ENCODE results near the gene KCNIP3.

Gene KCNIP3

DNA sequence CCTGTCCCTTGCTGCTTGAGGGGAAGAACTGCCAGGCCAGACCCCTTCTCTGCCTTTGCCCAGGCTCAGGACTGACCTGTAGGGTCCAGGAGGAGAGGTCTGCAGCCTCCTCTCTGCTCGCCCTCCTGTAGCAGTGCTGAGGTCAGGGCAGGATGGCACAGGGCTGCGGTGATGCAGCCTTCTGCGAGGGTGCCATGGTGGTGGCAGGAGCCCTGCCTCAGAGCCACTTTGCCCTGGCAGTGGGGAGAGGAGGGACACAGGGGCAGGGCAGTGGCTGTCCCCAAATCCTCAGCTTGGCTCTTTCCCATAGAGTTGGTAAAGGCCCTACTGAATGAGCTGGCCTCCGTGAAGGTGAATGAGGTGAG, 22.0 kb upstream of the KCNIP3 start:
- no peak for DNase-seq

DNA sequence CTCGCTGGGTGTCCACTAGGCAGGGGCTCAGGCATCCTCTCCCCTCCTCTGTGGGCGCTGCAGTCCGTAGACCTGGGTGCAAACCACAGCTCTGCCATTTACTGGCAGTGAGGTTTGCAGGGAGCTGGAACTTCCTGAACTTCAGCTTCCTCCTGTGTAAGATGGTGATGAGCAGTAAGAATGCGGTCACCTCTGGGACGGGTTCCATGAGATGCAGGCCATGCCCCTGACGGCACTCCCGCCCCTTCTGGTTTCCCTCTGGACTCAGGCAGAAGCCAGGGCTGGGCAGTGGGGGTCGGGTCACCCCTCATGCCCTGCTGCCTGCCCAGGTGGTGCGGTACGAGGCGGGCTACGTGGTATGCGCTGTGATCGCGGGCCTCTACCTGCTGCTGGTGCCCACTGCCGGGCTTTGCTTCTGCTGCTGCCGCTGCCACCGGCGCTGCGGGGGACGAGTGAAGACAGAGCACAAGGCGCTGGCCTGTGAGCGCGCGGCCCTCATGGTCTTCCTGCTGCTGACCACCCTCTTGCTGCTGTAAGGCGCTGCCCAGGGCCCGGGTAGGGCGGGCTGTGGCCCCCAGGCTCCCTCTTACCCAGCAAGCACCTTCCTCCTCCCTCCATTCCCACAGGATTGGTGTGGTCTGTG, 21.4 kb upstream of the KCNIP3 start:
- DNase-seq, result no peak

DNA sequence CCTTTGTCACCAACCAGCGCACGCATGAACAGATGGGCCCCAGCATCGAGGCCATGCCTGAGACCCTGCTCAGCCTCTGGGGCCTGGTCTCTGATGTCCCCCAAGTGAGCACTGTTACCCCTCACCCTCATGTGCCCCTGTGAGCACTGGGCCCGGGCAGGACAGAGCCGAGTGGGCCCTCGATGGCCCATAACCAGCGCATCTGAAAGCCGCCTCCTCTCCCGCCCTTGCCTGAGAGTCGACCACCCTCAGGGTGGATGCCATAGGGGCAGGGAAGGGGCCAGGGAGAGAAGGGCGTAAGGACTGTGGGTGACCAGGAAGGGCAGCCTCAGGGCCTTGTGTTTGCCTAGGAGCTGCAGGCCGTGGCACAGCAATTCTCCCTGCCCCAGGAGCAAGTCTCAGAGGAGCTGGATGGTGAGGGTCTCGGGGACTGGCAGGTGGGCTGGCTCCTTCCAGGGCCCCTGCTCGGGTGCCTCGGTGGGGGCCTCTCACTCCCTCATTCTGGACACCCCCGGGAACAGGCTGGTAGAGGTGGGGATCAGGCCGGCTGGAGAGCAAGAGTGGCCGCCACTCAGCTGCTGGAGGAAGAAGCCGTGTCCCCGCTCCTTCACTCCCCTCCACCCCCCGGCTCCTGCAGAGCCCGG, 20.8 kb upstream of the KCNIP3 start:
- DNase-seq, result no peak

DNA sequence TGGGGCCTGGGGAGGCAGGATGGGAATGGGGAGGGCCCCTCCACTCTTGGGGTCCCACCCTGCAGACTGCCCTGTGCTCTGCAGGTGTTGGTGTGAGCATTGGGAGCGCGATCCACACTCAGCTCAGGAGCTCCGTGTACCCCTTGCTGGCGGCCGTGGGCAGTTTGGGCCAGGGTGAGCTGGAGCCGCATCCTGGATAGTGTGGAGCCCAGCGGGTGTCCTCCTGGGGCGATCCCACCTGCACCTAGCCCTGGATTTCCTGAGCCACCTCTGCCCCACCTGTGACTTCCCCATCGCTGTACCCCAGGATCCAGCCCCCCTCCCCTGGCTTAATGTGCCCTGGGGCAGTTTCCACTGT, 20.3 kb upstream of the KCNIP3 start:
- no peak for DNase-seq

DNA sequence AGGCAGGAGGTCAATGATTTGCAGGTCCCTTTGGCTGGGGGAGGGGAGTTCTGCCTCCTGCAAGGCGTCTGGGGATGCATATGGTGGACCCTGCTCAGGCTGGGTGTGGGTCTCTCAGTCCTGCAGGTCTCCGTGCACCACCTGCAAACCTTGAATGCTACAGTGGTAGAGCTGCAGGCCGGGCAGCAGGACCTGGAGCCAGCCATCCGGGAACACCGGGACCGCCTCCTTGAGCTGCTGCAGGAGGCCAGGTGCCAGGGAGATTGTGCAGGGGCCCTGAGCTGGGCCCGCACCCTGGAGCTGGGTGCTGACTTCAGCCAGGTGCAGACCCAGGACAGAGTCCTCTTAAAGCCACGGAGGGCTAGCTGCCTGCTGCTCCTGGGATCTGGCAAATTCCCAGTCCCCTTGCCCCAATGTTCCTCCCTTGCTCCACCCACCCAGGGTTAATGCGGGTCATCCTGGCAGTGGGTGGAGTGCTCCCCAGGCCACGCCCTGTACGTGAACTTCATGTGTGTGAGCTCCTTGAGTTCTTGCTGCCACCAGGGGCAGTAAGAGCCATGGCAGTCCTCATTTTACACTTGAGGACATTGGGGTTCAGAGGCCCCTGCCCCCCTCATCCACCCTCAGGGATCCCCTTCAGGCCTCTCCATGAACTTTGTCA, 19.8 kb upstream of the KCNIP3 start:
- DNase-seq, result no peak

DNA sequence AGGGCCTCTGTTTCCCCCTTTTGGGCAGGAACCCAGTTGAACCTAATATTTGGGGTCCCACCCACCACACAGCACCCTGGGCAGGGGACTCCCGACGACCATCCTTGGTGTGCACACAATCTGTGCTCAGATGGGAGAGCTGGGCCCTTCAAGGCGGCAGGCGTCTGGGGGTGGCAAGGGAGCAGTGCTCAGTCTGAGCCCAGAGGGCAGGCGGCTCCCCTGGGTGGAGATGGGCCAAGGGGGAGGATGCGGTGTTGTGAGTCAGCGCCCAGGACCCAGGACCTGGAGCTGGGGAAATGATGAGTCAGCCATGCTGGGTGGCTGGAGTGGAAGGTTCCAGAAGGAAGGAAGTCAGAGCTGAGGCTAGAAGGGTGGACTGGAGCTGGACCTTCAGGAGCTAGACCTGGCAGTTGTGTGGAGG, 19.1 kb upstream of the KCNIP3 start:
- DNase-seq, result peak; percentile 44

DNA sequence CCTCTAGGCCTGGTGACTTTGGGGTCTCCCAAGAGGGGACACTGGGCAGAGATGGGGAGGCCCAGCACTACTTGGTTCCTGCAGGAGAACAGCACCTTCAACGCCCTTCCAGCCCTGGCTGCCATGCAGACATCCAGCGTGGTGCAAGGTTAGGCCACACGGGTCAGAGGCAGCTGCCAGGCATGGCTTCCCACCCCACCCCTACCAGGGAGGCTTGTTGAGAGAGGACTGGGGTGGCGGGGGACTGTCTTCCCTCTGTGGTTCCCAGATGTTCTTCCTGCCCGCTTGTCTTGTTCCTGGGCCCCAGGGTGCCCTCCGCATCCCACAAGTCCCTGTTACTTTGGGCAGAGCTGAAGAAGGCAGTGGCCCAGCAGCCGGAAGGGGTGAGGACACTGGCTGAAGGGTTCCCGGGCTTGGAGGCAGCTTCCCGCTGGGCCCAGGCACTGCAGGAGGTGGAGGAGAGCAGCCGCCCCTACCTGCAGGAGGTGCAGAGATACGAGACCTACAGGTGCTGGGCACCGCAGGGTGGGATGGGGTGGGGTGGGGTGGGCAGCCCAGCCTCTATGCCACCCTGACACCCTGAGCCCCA, 18.4 kb upstream of the KCNIP3 start:
- no peak for DNase-seq

DNA sequence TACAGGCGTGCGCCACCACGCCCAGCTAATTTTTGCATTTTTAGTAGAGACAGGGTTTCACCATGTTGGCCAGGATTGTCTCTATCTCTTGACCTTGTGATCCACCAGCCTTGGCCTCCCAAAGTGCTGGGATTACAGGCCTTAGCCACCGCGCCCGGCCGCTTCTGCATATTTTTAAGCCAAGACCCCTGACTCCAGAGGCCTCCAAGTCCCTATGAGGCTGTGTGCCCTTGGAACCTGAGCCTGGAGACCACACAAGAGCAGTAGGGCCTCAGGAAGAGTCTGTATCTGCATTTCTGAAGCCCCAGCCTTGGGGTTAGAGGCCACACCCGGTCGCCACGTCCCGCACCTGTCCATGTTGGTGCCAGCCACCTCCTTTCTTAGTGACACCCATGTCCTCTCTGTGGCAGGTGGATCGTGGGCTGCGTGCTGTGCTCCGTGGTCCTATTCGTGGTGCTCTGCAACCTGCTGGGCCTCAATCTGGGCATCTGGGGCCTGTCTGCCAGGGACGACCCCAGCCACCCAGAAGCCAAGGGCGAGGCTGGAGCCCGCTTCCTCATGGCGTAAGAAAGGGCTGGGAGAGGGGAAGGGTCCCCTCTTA, 17.6 kb upstream of the KCNIP3 start:
- no peak for DNase-seq

DNA sequence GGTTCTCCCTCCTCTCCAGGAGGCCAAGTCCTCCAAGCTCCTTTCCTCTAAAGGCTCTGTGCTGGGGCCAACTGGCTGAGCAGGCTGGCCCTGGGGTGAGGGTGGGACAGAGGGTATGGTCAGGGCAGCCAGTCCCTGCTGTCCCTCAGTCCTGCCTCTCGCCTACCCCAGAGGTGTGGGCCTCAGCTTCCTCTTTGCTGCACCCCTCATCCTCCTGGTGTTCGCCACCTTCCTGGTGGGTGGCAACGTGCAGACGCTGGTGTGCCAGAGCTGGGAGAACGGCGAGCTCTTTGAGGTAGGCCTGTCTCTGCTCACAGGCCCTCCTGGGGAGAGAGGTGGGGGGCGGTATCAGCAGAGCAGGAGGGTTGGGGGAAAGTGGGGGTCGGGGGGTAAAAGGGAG, 16.1 kb upstream of the KCNIP3 start:
- no peak for DNase-seq

DNA sequence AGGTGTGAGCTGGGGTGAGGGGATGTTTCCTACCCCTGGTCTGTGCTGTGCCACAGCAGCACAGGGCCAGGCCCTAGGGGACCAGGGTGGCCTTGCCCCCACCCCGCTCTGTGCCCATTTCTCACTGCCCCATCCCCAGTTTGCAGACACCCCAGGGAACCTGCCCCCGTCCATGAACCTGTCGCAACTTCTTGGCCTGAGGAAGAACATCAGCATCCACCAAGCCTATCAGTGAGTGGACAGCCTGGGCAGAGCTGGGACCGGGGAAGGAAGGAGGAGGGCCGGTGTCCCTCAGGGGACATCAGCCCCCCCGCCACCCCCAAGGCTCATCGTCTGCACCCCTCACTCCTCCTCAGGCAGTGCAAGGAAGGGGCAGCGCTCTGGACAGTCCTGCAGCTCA, 15.4 kb upstream of the KCNIP3 start:
- DNase-seq, result no peak

DNA sequence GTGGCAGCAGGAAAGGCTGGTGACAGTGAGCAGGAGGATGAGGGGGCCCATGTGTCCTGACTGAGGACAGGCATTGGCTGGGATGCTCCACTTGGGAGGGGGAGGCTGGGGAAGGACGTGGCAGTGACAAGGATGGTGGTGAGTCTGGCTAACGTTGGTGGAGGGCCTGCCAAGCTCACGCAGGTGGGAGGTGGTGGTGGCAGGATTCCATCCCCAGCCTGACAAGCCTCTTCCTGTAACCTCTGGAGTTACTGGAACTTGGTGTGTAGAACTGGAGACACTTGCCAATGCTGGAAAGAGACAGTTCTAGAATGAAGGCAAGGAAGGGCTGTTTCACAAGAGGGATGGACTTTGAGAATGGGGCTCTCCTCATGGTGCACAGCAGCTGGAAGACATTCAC, 14.7 kb upstream of the KCNIP3 start:
- no peak for DNase-seq

DNA sequence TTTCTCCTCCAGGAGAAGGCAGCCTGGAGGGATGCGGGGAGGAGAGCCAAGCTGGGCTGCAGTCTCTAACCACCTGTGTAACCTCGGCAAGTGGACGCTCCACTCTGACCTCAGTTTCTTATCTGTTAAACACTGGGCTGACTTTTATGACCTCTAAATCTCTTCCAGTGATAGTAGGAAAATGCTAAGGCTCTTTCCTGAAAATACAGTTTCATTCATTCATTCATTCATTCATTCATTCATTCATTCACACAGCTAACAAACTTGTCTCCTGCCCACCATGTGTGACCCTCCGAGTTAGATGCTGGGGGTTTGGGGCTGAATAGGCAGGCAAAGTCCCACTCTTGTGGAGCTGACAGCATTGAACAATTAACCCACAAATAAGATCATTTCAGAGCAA, 13.6 kb upstream of the KCNIP3 start:
- no peak for DNase-seq

DNA sequence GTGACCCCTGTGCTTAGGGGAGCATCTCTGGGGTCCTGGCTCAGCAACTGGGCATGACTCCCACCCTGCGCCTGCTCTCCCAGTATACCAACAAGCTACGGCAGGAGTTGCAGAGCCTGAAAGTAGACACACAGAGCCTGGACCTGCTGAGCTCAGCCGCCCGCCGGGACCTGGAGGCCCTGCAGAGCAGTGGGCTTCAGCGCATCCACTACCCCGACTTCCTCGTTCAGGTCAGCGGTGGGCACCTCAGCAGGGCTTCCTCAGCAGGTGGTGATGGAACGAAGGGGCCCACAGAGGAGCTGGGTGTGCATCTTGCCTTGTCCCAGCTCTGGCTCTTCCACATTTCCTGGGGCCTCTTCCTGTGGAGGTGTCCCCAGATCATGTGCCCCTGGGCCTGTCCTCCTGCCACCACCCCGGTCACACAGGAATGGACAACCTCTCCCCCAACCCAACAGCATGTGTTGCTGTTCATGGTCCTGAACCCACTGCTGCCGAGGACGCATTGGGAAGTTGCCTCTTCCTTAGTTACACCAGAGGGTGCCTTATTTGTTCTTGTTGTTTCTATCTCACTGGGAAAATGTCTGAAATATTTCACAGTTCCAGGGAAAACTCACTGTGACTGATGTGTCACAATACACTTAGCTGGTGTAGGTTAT, 12.1 kb upstream of the KCNIP3 start:
- DNase-seq, result peak; percentile 2

DNA sequence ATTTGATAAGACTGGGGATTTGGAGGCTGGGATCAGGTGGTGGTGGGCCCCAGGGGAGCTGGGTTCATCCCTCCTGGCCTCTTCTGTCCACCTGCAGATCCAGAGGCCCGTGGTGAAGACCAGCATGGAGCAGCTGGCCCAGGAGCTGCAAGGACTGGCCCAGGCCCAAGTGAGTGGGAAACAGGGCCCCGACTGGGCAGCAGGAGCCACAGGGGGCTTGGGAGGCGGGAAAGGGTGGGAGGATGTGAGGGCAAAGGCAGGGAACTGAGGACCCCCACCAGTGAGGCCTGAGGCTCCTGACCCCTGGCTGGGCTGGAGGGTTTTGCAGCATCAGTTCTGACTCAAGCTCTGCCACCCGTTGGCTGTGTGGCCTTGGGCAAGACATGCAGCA, 11.6 kb upstream of the KCNIP3 start:
- DNase-seq, result no peak

DNA sequence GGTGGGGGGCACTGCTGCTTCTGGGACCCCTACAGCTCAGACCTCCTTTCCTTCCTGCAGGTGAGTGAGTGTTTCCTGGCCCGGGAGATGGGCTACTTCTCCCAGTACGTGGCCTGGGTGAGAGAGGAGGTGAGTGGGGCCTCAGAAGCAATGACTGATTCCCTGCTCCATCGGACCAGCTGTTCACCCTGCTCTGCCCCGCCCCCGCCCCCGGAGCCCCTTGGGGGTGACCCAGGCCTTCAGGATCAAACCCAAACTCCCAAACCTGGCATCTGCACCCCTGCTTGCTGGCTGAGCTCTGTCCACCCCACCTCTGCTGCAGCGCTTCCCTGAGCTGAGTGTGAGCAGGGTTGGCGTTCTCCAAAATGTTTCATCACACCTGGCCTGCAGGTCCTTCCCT, 9.8 kb upstream of the KCNIP3 start:
- no peak for DNase-seq

DNA sequence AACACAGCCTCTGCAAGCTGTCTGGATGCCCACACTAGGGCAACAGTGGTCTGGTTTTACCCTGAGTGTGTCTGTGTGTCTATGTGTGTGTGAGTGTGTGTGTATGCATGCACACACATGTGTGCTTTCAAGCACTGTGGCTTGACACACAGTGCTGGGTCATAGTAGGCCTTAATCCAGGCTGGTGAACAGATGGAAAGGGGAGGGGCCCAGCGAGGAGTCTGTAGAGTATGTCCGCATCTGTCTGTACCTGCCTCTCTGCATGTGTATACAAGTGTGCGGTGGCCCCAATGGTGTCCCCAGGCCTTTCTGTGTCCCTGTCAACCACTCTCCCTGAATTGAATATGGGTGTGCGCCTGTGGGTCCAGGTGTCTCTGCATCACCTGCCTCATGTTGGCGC, 9.3 kb upstream of the KCNIP3 start:
- DNase-seq, result no peak

DNA sequence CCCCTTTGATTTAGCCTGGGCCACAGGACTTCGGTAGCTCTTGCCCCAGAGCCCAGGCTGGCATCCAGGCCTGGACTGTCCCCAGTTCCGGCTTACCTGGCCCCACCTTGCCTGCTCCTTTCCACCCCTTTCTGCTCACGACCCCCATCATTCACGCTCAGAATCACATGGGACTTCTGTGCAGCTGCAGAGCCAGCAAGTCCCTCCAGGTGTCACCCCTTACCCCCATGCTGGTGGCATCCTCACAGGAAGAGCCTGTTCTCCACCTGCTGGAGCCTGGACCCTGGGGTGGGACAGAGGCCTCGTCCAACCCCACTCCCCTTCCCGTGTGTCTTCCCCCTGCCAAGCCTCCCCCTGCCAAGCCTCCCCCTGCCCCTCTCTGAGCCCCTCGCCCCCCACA, 7.9 kb upstream of the KCNIP3 start:
- DNase-seq, result no peak

DNA sequence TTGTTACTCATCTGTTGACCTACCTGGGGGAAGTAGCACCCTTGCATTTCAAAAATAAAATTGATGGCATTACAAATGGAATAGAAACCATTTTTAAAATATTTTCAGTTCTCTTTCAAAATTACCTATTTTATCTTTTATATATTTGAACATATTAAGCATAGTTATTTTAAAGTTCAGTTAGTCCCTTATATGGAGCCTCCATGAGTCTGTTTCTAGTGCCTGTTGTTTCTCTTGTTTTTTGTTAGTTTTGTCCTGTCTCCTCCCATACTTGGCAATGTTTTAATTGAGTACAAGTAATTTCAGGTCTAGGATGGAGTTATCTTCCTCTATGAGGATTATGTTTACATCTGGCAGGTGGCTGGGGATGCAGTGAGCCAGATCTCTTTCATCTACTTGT, 5.9 kb upstream of the KCNIP3 start:
- no peak for DNase-seq

DNA sequence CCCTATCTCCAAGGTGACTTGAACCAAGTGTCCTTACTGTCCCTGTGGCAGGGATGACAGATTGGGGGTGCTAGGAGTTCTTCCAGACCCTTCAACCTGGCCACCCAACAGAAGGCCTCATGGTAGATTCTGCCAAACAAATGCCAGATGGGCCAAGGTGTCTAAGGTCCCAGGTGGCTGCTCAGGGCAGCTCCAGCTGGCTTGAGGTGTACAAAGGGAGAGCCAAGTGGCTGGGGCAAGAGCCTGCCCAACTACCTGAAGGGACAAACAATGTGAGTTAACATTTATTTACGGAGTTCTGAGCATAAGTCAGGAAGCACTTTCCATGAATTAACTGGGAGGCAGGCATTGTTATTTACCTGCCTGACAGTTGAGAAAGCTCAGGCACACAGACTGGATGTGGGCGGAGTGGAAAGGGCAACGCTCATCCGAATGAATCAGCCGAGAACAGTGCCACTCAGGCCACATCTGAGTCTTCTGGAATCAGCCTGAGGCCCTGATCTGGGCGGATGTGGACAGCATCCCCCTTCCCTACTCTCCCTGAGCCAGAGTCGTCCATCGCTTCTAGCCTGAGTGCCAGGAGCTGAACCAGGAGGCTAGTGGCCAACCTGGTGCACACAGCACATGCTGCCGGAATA, 4.4 kb upstream of the KCNIP3 start:
- no peak for DNase-seq

DNA sequence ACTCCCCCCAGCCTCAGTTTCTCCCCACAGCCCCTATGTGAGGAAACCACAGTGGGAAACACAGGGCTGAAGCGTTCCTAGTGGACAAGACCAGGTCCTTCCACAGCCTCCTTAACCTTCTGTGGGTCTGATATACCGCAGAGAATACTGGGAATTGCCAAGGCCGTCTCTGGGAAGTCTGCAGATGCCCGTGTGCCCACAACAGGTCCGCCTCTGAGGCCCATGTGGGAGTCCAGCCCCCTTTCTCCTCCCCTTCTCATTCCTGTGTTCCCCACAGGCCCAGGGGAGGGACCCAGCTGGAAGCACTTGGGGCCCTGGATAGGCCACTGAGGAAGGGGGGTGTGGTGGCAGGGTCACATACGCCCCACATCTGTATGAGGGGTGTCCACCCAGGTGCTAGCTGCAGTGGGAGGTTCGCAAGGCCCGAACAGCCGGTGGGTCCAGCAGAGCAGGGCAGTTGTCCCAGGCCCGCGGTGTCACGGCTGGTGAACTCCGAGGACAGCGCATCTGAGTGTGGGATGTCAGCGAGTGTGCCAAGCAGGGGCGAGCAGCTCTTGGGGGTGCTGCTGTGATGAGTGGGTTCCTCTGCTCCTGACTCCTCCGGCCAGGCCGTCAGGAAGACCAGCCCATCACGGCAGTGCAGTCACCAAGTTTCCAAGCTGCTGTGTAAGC, 2.4 kb upstream of the KCNIP3 start:
- no peak for DNase-seq

DNA sequence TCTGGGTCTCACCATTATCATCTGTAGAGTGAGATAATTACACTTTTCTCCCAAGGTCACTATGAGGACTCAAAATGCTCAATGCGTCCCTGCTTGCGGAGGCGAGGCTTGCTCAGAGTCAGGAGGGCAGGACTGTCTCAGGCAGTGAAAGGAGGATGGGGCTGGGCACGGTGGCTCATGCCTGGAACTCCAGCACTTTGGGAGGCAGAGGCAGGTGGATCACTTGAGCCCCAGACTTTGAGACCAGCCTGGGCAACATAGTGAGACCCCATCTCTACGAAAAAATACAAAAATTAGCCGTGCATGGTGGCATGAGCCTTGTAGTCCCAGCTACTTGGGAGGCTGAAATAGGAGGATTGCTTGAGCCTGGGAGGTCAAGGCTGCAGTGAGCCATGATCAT, 1.8 kb upstream of the KCNIP3 start:
- DNase-seq, result no peak

DNA sequence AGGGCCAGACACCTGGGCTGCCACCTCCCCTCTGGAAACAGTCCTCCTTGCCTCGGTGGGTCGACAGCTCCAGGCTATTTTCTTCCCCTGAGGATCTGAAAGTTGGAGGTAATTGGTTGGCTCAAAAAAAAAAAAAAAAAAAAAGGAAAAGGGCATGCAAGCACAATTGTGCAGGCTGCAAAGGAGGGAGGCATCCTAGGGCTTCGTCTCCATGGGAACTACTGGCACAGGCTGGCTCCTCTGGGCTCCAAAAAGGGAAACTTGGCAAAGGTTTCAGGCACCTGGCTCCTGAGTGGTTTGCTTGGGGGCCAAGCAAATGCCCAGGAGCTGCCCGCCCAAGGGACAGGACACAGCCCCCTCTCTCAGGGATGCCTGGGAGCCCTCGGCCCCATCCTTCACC, 1.1 kb upstream of the KCNIP3 start:
- no peak for DNase-seq

Data from fibroblast of skin of back (primary cell).